ENCODE results near the gene SLC19A1.
"Not testable (repeated sequence)": the region's sequence is repeated elsewhere in the genome, so short reads cannot be mapped to it uniquely, and the experiment has no call there.

SLC19A1 gene

DNA sequence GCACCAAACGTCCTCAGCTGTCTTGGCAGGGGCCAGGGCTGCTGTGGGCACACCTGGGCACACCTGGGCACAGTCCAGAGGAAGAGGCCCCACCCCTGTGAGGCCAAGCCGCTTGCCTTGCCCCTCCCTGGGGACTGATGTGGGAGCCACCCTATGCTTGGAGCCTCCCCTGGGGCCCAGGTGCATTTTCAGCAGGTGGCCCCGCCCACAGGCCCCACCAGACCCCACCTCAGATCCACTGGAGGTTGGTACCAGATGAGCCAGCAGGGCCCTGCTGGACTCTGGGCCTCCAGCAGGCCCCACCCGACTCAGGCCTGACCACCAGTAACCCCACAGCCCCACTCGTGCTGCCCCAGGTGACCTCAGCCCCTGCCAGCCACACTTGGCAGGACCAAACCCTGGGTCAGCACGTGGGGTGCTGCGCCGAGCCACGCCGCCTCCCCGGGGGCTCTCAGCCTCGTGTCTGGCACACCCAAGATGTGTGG lies 8.8 kb downstream of the SLC19A1 start:
- no peak for DNase-seq (ENCODE audit: low spot score)

DNA sequence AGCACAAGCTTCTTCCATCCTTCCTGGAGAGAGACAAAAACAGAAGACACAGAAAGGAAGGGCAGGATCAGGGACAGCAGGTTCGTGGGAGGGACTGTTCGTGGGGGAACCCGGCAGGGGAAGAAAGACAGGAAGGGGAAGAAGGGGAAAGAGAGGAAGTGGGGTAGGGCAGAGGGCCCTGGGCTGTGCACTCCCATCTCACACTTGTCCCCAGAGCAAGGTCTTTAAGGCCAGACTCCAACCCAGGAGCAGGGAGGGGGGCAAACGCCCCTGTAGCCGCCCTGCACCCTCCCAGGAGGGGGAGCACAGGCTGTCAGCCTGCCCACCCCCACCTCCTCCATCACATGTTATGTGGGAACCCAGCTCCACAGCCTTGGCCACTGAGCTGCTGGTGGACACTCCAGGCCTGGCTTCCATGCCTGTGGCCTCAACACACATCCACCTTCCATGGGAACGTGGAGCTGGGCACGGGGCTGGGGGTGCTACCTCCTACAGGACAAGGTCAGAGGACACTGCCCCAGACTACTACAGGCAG lies 9.3 kb downstream of the SLC19A1 start:
- DNase-seq (ENCODE audit: low spot score) = no peak

DNA sequence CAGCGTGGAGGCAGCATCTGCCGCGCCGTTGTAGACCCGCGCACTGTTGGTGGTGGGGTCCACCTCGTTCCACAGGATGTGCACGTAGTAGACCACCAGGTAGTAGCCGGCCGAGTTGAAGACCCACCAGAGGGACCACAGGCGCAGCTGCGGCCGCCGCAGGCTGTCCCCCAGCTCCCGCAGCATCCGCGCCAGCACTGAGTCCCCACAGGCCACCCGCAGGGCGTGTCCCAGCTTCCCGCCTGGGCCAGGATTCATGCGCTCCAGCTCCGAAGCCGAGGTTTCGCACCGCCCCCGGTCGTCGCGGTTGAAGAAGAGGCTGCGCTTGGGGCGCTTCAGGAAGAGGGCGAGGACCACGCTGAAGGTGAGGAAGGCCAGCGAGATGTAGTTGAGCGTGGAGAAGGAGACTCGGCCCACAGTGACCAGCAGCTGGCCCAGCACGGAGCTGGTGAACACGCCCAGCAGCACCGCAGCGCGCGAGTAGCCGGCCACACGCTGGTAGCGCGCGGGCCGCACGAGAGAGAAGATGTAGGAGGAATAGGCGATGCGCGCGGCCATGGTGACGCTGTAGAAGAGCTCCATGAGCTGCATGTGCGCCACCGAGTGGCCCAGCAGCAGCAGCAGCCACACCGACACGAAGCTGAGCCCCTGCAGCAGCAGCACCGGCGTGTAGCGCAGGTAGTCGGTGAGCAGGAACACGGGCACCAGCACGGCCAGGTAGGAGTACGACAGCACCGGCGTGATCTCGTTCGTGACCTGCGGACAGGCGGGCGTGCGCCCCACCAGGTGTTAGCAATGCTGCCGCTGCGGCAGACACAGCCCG lies 10.6 kb downstream of the SLC19A1 start:
- no peak for DNase-seq (ENCODE audit: low spot score)

GRCh38 chr21:45531114-45531392 lies 11.2 kb downstream of the SLC19A1 start:
- not testable (repeated sequence) for DNase-seq (ENCODE audit: low spot score)

DNA sequence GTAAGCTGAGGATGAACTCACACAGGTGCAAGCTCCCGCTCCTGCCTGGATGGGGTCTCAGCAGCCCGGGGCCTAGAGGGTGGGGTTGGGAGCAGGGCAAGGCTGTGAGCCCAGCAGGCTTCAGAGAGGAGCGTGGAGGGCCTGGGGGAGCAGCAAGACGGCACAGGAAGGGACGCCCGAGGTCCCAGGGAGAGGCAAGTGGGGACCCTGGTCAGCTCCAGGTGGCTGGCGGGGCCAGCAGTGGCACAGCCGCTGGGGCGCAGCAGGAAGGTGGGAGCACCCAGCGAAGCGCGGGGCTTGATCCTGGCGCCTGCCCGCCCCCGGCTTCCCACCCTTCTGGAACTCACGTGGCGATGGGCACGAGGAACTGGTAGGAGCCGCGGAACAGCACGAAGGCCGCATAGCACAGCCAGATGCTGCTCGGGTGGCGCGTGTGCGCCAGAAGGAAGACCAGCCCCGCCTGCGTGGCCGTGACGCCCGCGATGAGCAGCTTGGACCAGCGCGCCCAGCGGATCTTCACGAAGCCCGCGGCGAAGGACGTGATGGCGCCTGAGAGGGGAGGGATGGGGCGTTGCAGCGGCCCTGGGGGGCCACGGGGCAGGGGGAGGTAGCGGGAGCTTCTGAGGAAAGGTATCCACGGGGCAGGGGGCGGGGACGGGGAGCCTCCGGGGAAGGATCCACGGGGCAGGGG lies 11.7 kb downstream of the SLC19A1 start:
- no peak for DNase-seq (ENCODE audit: low spot score)

- DNase-seq (ENCODE audit: low spot score) = no peak
These were observed 12.3 kb downstream of the SLC19A1 start for GRCh38 chr21:45529785-45530422.

GRCh38 chr21:45528981-45529784 lies 13.1 kb downstream of the SLC19A1 start:
- DNase-seq (ENCODE audit: low spot score) = no peak

- no peak for DNase-seq (ENCODE audit: low spot score)
These were observed 14.1 kb downstream of the SLC19A1 start for GRCh38 chr21:45528028-45528705.

DNA sequence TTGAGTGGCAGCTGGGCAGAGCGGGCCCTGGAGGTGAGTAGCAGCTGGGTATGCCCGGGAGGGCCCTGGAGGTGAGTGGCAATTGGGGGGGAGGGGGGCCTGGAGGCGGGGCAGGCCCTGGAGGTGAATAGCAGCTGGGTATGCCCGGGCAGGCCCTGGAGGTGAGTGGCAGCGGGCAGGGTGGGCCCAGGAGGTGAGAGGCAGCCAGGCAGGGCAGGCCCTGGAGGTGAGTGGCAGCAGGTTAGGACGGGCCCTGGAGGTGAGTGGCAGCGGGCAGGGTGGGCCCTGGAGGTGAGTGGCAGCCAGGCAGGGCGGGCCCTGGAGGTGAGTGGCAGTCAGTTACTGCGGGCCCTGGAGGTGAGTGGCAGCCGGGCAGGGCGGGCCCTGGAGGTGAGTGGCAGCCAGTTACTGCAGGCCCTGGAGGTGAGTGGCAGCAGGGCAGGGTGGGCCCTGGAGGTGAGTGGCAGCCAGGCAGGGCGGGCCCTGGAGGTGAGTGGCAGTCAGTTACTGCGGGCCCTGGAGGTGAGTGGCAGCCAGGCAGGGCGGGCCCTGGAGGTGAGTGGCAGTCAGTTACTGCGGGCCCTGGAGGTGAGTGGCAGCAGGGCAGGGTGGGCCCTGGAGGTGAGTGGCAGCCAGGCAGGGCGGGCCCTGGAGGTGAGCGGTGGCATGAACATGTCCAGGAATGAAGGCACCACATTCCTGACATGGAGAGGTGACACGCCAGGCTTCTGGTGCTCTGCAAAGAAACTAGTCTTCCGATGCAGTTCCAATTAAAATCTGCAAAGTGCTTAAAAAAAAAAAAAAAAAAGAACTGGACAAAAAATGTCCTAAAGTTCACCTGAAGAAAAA lies 14.9 kb downstream of the SLC19A1 start:
- DNase-seq (ENCODE audit: low spot score) = not testable (repeated sequence)

- no peak for DNase-seq (ENCODE audit: low spot score)
These were observed 16.3 kb downstream of the SLC19A1 start for GRCh38 chr21:45525910-45526306.

GRCh38 chr21:45525153-45525909 lies 16.9 kb downstream of the SLC19A1 start:
- no peak for DNase-seq (ENCODE audit: low spot score)

GRCh38 chr21:45524756-45525152 lies 17.5 kb downstream of the SLC19A1 start:
- DNase-seq (ENCODE audit: low spot score) = no peak

DNA sequence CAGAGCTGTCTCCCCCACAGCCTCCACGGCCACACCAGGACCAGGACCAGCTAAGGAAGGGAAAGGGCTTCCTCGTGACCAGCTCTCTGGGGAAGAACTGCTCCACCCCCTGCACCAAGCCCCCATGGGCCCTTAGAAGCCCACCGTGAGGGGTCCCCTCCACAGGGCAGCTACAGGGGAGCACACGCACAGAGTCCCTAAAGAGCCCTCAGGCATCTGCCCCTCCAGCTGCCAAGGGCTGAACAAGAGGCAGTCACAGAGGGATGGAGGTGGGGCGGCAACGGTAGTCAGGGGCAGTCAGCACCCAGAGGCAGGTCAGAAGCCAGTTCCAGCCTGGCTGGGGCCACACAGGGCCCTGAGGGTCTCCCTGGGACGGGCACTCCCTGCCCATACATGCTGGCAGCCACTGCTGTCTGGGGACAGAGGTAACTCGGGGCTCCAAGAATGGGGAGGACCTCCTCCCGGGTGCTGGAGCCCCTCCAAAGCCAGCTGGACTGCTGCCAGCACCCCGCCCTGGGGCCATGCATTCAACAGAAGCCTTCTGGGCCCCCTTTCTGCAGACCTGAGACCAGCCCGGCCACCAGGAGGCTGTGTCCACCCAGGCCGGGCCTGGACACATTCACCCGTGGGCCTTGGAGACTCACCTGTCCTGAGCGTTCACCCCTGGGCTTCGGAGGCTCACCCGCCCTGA lies 18.7 kb downstream of the SLC19A1 start:
- no peak for DNase-seq (ENCODE audit: low spot score)

- DNase-seq (ENCODE audit: low spot score) = no peak
These were observed 19.3 kb downstream of the SLC19A1 start for GRCh38 chr21:45522986-45523385.

GRCh38 chr21:45522381-45522780 lies 19.9 kb downstream of the SLC19A1 start:
- no peak for DNase-seq (ENCODE audit: low spot score)

GRCh38 chr21:45521241-45521640 lies 21.0 kb downstream of the SLC19A1 start:
- no peak for DNase-seq (ENCODE audit: low spot score)

GRCh38 chr21:45519182-45519581 lies 23.1 kb downstream of the SLC19A1 start:
- DNase-seq (ENCODE audit: low spot score) = no peak

- no peak for DNase-seq (ENCODE audit: low spot score)
These were observed 23.5 kb downstream of the SLC19A1 start for GRCh38 chr21:45518742-45519141.
